HEK293 (cell line): ENCODE results near the gene RAB3IP.

Source experiments
- CTCF ChIA-PET: fragments of 350-600 bp; formaldehyde crosslinking; extraction: SDS; loops from one replicate; lab custom pipeline; 2021; ENCODE audit warnings: antibody characterized with exemption; lab: Yijun Ruan, JAX
- POLR2A ChIA-PET: fragments of 300-600 bp; formaldehyde crosslinking; extraction: SDS; loops from one replicate; lab custom pipeline; 2020; ENCODE audit warnings: antibody characterized with exemption, inconsistent platforms; lab: Yijun Ruan, JAX
- H3K27ac ChIP-seq: fragments of 200-500 bp; sonication (Bioruptor generic); 2 replicates; pipeline ENCODE4 v1.5.1; 2014; ENCODE audit warnings: low read depth, low read length, control low read depth, inconsistent platforms; ENCODE audit errors: extremely low read depth
- H3K36me3 ChIP-seq, 2 experiments: fragments of 200-500 bp in 1 of 2; sonication (Bioruptor generic) in 1 of 2; 1 replicate in 1 of 2; 2 replicates in 1 of 2; pipeline ENCODE4 v1.5.1; 2014 to 2017; ENCODE audit warnings: inconsistent platforms in 2 of 2, low read length in 2 of 2; ENCODE audit not compliant: control insufficient read depth in 2 of 2, insufficient read depth in 1 of 2
- H3K4me1 ChIP-seq: fragments of 200-500 bp; sonication (Bioruptor generic); 2 replicates; pipeline ENCODE4 v1.5.1; 2014; ENCODE audit warnings: mild to moderate bottlenecking, low read length, inconsistent platforms; ENCODE audit not compliant: control insufficient read depth, insufficient read depth
- H3K4me3 ChIP-seq: 2 replicates; pipeline ENCODE4 v1.5.1; 2011; ENCODE audit warnings: low read depth, mild to moderate bottlenecking, control low read depth, low read length, moderate library complexity
- H3K9me3 ChIP-seq: fragments of 200-500 bp; sonication (Bioruptor generic); 2 replicates; pipeline ENCODE4 v1.5.1; 2014; ENCODE audit warnings: low read depth, low read length, inconsistent platforms; ENCODE audit not compliant: control insufficient read depth, insufficient read depth
- HOXC10 ChIP-seq: sonication (generic); formaldehyde crosslinking; IDR thresholded peaks from 2 replicates; pipeline ENCODE4 v1.8.1; 2023; ENCODE audit warnings: mild to moderate bottlenecking, missing genetic modification reagents
- ZBTB7A ChIP-seq: fragments of 450-650 bp; formaldehyde crosslinking; IDR thresholded peaks from 2 replicates; pipeline ENCODE4 v1.5.1; 2016; ENCODE audit warnings: low read depth, missing biosample characterization, missing genetic modification characterization
- ZNF132 ChIP-seq: fragments of 450-650 bp; formaldehyde crosslinking; IDR thresholded peaks from 2 replicates; pipeline ENCODE4 v1.5.1; 2017; ENCODE audit warnings: missing biosample characterization, missing genetic modification characterization, borderline replicate concordance
- ZNF146 ChIP-seq: fragments of 450-650 bp; formaldehyde crosslinking; IDR thresholded peaks from 2 replicates; pipeline ENCODE4 v1.5.1; 2016; ENCODE audit warnings: missing biosample characterization, missing genetic modification characterization
- ZNF274 ChIP-seq, 2 experiments: fragments of 200-500 bp in 1 of 2; fragments of 450-650 bp in 1 of 2; sonication (Bioruptor generic) in 1 of 2; formaldehyde crosslinking in 1 of 2; IDR thresholded peaks; 2 replicates each; pipeline versions ENCODE4 v1.5.1 to v1.6.1; 2014 to 2016; ENCODE audit warnings: borderline replicate concordance in 1 of 2, inconsistent platforms in 1 of 2, low read length in 1 of 2, missing biosample characterization in 1 of 2, missing genetic modification characterization in 1 of 2
- ZNF426 ChIP-seq: fragments of 450-650 bp; formaldehyde crosslinking; IDR thresholded peaks from 2 replicates; pipeline ENCODE4 v1.5.1; 2017; ENCODE audit warnings: missing biosample characterization, missing genetic modification characterization, mild to moderate bottlenecking, inconsistent platforms, moderate library complexity
- ZNF521 ChIP-seq: fragments of 450-650 bp; formaldehyde crosslinking; IDR thresholded peaks from 2 replicates; pipeline ENCODE4 v1.5.1; 2017; ENCODE audit warnings: missing biosample characterization, mild to moderate bottlenecking, missing genetic modification characterization
- ZNF561 ChIP-seq: fragments of 450-650 bp; IDR thresholded peaks from 2 replicates; pipeline ENCODE4 v1.5.1; 2018; ENCODE audit warnings: missing biosample characterization, missing genetic modification characterization, borderline replicate concordance
- ZNF600 ChIP-seq: fragments of 450-650 bp; formaldehyde crosslinking; IDR thresholded peaks from 2 replicates; pipeline ENCODE4 v1.5.1; 2016; ENCODE audit warnings: missing biosample characterization, missing genetic modification characterization
- ZNF610 ChIP-seq: fragments of 450-650 bp; formaldehyde crosslinking; IDR thresholded peaks from 2 replicates; pipeline ENCODE4 v1.5.1; 2016; ENCODE audit warnings: missing biosample characterization, missing genetic modification characterization, borderline replicate concordance
- ZNF624 ChIP-seq: fragments of 450-650 bp; formaldehyde crosslinking; IDR thresholded peaks from 2 replicates; pipeline ENCODE4 v1.5.1; 2017; ENCODE audit warnings: missing biosample characterization, missing genetic modification characterization
- ZNF837 ChIP-seq: fragments of 450-650 bp; formaldehyde crosslinking; IDR thresholded peaks from 2 replicates; pipeline ENCODE4 v1.5.1; 2016; ENCODE audit warnings: missing biosample characterization, missing genetic modification characterization
- TF ChIP-seq, protein P1 (sequence below): fragments of 450-650 bp; formaldehyde crosslinking; conservative IDR thresholded peaks from 2 replicates; pipeline ENCODE4 v1.5.1; 2016; ENCODE audit warnings: low read depth, missing biosample characterization, missing genetic modification characterization
- TF ChIP-seq, protein P2 (sequence below): fragments of 450-650 bp; formaldehyde crosslinking; IDR thresholded peaks from 2 replicates; pipeline ENCODE4 v1.5.1; 2016; ENCODE audit warnings: missing biosample characterization, missing genetic modification characterization
- TF ChIP-seq, protein P3 (sequence below): fragments of 450-650 bp; formaldehyde crosslinking; IDR thresholded peaks from 2 replicates; pipeline ENCODE4 v1.5.1; 2016; ENCODE audit warnings: missing biosample characterization, missing genetic modification characterization, low read depth
- TF ChIP-seq, protein P4 (sequence below): fragments of 450-650 bp; formaldehyde crosslinking; IDR thresholded peaks from 2 replicates; pipeline ENCODE4 v1.5.1; 2017; ENCODE audit warnings: missing biosample characterization, missing genetic modification characterization
- TF ChIP-seq, protein P5 (sequence below): fragments of 450-650 bp; formaldehyde crosslinking; IDR thresholded peaks from 2 replicates; pipeline ENCODE4 v1.5.1; 2016; ENCODE audit warnings: missing biosample characterization, missing genetic modification characterization
- TF ChIP-seq, protein P6 (sequence below): fragments of 450-650 bp; formaldehyde crosslinking; IDR thresholded peaks from 2 replicates; pipeline ENCODE4 v1.5.1; 2016; ENCODE audit warnings: missing biosample characterization, missing genetic modification characterization

The RAB3IP gene

DNA sequence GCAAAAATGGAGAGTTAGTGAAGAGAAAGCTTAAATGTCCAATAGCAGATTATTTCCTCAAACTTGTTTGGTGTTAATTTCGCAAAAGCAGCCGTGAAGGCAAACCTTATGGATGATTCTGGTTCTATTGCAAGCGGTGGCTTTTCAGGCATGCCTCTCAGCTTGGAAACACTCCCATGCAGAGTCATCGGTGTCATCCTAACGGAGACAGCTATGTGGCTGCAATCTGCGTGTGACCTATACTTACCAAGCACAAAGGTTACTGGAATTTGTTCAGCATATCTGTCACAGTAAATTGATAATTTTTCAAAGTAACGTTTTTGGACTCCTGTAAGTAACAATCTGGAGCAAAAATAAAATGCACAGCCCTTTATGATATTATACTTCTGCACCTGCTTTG lies 44.5 kb upstream of the RAB3IP start:
- Histone ChIP-seq H3K4me1 (0 out of 2 replicates have a peak, but pooled peaks cover under 1% of the 10 kb centered on the region), H3K27ac (no peak overlapping the region), H3K36me3 (no peaks in the 10 kb centered on the region), H3K9me3 (no peaks in the 10 kb centered on the region), H3K4me3 (no peak overlapping the region)
- CTCF ChIA-PET, result interaction anchor here (0.5 kb wide), 1 partner anchor 28 kb away, joined by 3 read pairs; no protein-coding TSS in a partner anchor
- POLR2A ChIA-PET, result no interaction called here
- TF ChIP-seq HOXC10, result no peak
- TF ChIP-seq ZNF146 (tag by site-specific recombination), result no peak
- TF ChIP-seq ZBTB7A (tag by site-specific recombination), result no peak
- no peak for TF ChIP-seq ZNF561 (tag by site-specific recombination)
- TF ChIP-seq, protein P1, sequence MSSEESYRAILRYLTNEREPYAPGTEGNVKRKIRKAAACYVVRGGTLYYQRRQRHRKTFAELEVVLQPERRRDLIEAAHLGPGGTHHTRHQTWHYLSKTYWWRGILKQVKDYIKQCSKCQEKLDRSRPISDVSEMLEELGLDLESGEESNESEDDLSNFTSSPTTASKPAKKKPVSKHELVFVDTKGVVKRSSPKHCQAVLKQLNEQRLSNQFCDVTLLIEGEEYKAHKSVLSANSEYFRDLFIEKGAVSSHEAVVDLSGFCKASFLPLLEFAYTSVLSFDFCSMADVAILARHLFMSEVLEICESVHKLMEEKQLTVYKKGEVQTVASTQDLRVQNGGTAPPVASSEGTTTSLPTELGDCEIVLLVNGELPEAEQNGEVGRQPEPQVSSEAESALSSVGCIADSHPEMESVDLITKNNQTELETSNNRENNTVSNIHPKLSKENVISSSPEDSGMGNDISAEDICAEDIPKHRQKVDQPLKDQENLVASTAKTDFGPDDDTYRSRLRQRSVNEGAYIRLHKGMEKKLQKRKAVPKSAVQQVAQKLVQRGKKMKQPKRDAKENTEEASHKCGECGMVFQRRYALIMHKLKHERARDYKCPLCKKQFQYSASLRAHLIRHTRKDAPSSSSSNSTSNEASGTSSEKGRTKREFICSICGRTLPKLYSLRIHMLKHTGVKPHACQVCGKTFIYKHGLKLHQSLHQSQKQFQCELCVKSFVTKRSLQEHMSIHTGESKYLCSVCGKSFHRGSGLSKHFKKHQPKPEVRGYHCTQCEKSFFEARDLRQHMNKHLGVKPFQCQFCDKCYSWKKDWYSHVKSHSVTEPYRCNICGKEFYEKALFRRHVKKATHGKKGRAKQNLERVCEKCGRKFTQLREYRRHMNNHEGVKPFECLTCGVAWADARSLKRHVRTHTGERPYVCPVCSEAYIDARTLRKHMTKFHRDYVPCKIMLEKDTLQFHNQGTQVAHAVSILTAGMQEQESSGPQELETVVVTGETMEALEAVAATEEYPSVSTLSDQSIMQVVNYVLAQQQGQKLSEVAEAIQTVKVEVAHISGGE, result no peak
- no peak for TF ChIP-seq ZNF426

DNA sequence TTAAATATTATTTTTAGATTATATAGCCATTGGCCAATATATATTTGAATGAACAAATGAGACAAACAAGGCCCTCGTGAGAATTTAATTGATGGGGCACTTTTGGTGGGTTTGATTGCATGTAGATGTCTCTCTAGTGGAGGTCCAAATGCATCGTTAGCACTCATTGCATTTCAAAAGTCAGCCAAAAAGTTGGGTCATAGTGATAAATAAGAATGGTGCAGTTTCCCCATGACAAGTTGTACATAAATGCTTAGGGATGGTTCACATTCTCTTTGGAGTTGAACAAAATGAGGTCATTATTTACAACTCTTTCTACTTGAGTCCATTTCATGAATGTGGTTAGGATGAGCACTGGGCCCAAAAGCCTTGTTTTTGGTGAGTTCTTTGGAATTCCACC lies 40.6 kb upstream of the RAB3IP start:
- ChIA-PET POLR2A (no interaction called here), CTCF (interaction anchor here (0.7 to 0.9 kb wide), 2 partner anchors 21 to 61 kb away, joined by 3 read pairs; no protein-coding TSS in a partner anchor)
- Histone ChIP-seq H3K36me3 (no peaks in the 10 kb centered on the region), H3K27ac (no peak overlapping the region), H3K9me3 (no peaks in the 10 kb centered on the region), H3K4me3 (no peak overlapping the region), H3K4me1 (no peaks in the 10 kb centered on the region)
- TF ChIP-seq, protein P2, sequence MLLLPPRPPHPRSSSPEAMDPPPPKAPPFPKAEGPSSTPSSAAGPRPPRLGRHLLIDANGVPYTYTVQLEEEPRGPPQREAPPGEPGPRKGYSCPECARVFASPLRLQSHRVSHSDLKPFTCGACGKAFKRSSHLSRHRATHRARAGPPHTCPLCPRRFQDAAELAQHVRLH (tag by site-specific recombination), result no peak
- TF ChIP-seq ZNF600 (no peak), ZNF837 (tag by site-specific recombination) (no peak)
- TF ChIP-seq, protein P3, sequence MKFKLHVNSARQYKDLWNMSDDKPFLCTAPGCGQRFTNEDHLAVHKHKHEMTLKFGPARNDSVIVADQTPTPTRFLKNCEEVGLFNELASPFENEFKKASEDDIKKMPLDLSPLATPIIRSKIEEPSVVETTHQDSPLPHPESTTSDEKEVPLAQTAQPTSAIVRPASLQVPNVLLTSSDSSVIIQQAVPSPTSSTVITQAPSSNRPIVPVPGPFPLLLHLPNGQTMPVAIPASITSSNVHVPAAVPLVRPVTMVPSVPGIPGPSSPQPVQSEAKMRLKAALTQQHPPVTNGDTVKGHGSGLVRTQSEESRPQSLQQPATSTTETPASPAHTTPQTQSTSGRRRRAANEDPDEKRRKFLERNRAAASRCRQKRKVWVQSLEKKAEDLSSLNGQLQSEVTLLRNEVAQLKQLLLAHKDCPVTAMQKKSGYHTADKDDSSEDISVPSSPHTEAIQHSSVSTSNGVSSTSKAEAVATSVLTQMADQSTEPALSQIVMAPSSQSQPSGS, result 0 out of 2 replicates have a peak, but pooled peaks have one; percentile 45

DNA sequence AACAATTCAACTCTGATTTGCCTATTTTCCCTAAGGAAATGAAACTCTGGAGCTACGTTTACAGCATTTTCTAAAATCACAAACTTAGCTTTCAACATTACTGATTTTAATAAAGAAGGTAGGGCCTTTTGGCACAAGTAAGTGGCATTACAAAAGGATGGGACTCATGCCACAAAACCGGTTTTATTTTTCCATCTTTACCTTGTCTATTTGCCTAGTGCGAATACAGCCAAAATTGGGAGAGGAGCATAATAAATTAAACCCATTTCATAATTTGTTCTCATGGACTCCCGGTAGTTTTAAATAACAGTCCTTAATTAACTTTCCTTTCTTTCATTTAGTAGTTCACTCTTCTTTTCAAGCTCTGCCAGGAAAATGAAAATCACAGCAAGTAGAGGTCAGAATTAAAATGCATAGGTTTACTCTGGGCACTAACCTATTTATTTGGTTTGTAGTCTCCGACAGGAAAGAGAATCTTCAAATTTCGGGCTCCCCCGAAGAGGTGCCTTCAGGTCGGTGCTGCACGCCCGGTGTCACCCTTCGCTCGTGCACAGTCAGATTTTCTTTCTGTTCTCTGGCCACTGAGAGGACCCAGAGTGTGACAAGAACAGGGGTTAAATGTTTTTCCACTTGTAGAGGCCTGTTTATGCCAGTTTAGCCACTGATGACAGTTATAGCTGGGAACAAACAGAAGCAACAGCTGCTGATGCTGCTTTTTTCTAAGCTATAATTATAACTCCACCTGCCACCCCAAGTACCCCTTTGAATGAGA lies 39.7 kb upstream of the RAB3IP start, which contains the start of gene BEST3:
BEST3 (minus strand) TSS at position 535 of the 772 bp plus-strand sequence. CDS start 1,505 bp downstream, outside the sequence.
- ChIA-PET POLR2A (no interaction called here), CTCF (interaction anchor here (0.7 to 0.9 kb wide), 2 partner anchors 20 to 62 kb away, joined by 3 read pairs; no protein-coding TSS in a partner anchor)
- no peaks in the 10 kb centered on the region for H3K9me3 ChIP-seq
- no peak within 1 kb of the TSS for H3K4me3 ChIP-seq
- H3K27ac ChIP-seq, result no peak within 1 kb of the TSS
- H3K36me3 ChIP-seq, result no peaks in the 10 kb centered on the region
- no peaks in the 10 kb centered on the region for H3K4me1 ChIP-seq
- TF ChIP-seq ZNF274 (IDR thresholded peaks at IDR 0.05; ENCODE audit: low read length) (no peak), ZNF274 (tag by site-specific recombination; IDR thresholded peaks at IDR 0.05; ENCODE audit: borderline replicate concordance) (no peak), ZNF624 (tag by site-specific recombination) (no peak), ZNF132 (tag by site-specific recombination) (no peak), ZNF521 (tag by site-specific recombination) (no peak), ZNF610 (tag by site-specific recombination) (no peak)
- TF ChIP-seq, protein P4, sequence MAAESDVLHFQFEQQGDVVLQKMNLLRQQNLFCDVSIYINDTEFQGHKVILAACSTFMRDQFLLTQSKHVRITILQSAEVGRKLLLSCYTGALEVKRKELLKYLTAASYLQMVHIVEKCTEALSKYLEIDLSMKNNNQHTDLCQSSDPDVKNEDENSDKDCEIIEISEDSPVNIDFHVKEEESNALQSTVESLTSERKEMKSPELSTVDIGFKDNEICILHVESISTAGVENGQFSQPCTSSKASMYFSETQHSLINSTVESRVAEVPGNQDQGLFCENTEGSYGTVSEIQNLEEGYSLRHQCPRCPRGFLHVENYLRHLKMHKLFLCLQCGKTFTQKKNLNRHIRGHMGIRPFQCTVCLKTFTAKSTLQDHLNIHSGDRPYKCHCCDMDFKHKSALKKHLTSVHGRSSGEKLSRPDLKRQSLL (tag by site-specific recombination), result no peak
- TF ChIP-seq, protein P3, result no peak
- TF ChIP-seq, protein P5, sequence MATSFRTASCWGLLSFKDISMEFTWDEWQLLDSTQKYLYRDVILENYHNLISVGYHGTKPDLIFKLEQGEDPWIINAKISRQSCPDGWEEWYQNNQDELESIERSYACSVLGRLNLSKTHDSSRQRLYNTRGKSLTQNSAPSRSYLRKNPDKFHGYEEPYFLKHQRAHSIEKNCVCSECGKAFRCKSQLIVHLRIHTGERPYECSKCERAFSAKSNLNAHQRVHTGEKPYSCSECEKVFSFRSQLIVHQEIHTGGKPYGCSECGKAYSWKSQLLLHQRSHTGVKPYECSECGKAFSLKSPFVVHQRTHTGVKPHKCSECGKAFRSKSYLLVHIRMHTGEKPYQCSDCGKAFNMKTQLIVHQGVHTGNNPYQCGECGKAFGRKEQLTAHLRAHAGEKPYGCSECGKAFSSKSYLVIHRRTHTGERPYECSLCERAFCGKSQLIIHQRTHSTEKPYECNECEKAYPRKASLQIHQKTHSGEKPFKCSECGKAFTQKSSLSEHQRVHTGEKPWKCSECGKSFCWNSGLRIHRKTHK (tag by site-specific recombination), result no peak
- TF ChIP-seq, protein P6, sequence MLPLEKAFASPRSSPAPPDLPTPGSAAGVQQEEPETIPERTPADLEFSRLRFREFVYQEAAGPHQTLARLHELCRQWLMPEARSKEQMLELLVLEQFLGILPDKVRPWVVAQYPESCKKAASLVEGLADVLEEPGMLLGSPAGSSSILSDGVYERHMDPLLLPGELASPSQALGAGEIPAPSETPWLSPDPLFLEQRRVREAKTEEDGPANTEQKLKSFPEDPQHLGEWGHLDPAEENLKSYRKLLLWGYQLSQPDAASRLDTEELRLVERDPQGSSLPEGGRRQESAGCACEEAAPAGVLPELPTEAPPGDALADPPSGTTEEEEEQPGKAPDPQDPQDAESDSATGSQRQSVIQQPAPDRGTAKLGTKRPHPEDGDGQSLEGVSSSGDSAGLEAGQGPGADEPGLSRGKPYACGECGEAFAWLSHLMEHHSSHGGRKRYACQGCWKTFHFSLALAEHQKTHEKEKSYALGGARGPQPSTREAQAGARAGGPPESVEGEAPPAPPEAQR (tag by site-specific recombination), result no peak
